ENCODE measurements around the gene HOMER2. TPM values are rescaled to one million over a fixed set of nuclear protein-coding genes. Genes with fewer than 3 reads are reported as not detected.

The HOMER2 gene
- total RNA-seq, 1 donor from 2014 or later: 18.7 TPM

DNA sequence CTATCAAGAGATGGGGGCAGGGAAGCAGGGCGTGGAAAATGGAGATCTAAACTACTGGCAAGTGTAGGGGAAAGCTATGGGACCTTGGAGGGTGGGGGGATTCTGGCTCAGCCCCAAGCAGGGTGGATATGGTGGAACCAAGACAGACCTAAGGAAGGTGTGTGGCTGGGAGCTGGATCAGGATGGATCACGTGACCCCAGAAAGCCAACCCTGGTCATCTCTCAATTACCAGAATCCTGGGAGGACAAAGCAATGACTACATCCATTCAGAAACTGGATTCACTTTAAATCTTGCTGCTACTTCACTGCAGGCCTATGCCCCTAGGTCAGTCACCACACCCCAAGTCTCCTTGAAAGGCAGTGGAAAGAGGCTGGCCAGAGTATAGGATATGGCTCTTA is 74.7 kb downstream of the HOMER2 start:
- Mint-ChIP-seq H3K4me3 (no peak overlapping the region), H3K36me3 (ENCODE audit: low read depth) (peaks cover 4% of the 10 kb centered on the region), H3K9me3 (no peaks in the 10 kb centered on the region), H3K4me1 (no peaks in the 10 kb centered on the region), H3K27ac (ENCODE audit: unreplicated experiment) (peak overlapping the region; percentile 20), H3K27me3 (ENCODE audit: low read depth) (no peaks in the 10 kb centered on the region)
- DNase-seq (ENCODE audit: low read depth, low spot score): no peak
- TF ChIP-seq, protein P1, sequence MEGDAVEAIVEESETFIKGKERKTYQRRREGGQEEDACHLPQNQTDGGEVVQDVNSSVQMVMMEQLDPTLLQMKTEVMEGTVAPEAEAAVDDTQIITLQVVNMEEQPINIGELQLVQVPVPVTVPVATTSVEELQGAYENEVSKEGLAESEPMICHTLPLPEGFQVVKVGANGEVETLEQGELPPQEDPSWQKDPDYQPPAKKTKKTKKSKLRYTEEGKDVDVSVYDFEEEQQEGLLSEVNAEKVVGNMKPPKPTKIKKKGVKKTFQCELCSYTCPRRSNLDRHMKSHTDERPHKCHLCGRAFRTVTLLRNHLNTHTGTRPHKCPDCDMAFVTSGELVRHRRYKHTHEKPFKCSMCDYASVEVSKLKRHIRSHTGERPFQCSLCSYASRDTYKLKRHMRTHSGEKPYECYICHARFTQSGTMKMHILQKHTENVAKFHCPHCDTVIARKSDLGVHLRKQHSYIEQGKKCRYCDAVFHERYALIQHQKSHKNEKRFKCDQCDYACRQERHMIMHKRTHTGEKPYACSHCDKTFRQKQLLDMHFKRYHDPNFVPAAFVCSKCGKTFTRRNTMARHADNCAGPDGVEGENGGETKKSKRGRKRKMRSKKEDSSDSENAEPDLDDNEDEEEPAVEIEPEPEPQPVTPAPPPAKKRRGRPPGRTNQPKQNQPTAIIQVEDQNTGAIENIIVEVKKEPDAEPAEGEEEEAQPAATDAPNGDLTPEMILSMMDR (conservative IDR thresholded peaks at IDR 0.05): no peak

DNA sequence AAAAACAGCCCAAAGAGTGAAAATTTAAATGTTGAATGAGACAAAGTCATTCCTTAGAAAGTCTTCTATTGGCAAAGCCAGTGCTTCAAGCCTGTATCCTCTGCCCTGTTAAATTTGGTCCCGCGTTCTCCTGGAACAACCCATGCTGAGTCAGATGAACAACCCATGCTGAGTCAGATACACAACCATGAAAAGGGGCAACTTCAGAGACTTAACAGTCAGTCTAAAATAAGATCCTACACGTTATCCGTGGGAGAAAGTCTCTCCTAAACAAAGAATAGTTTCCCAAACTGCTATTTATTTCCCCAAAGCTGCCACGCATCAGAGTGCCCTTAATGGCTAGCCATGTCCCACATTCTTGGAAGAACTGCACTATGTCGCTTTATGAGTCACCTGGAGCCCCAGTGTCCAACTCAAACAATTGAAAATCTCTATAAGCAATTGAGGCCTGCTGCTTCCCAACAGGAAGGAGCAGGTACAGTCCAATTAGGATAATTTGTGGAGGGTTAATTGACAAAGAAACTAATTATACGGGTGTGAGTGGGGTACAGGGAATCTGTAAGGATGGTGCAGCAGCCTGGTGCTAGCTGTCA is 77.0 kb downstream of the HOMER2 start:
- Mint-ChIP-seq H3K27ac (ENCODE audit: unreplicated experiment) (no peak overlapping the region), H3K4me3 (no peak overlapping the region), H3K36me3 (ENCODE audit: low read depth) (peaks cover 4% of the 10 kb centered on the region), H3K4me1 (no peaks in the 10 kb centered on the region), H3K9me3 (no peaks in the 10 kb centered on the region), H3K27me3 (ENCODE audit: low read depth) (no peaks in the 10 kb centered on the region)
- DNase-seq (ENCODE audit: low read depth, low spot score): no peak
- TF ChIP-seq, protein P1 (conservative IDR thresholded peaks at IDR 0.05): no peak

DNA sequence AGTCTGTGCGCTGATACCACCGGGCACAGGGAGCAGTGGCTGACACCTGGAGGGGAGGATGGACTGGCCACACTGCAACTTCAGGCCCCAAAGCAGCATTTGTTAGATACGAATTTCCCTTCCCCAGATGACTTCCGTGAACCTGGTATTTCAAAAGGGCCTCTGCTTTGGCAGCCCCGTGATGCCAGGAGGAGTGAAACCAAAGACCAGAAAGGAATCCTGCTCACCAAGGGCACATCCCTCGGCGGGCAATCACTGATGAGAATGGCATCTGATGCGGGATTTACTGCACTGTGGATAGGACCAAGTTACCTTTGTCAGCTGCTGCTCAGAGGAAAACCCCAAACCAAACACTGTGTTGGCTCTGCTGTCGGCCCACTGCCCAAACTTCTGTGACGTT is 77.6 kb downstream of the HOMER2 start:
- no peak for DNase-seq (ENCODE audit: low read depth, low spot score)
- Mint-ChIP-seq H3K27me3 (ENCODE audit: low read depth) (no peaks in the 10 kb centered on the region), H3K27ac (ENCODE audit: unreplicated experiment) (no peak overlapping the region), H3K4me1 (no peaks in the 10 kb centered on the region), H3K4me3 (no peak overlapping the region), H3K9me3 (no peaks in the 10 kb centered on the region), H3K36me3 (ENCODE audit: low read depth) (peaks cover 4% of the 10 kb centered on the region)
- TF ChIP-seq, protein P1 (conservative IDR thresholded peaks at IDR 0.05): no peak

DNA sequence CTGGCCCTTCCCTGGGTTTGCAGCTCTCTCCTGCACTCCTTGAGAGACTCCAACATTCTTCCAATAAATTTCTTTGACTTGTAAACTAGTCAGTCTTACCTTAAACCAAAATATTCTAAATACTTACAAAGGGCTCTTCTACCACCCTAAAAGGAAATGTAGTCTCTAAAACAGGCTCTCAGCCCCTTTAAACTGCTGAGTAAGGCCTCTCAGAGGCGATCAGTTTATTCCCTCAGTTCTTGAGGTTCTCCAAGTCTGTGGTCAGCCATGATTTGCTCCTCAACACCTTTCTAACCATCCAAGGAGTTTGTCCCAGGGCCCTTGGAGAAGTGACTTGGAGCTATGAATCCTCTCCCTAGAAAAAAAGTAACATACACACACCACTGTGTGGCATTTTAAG is 78.3 kb downstream of the HOMER2 start:
- no peaks in the 10 kb centered on the region for H3K27me3 Mint-ChIP-seq (ENCODE audit: low read depth)
- no peak for DNase-seq (ENCODE audit: low read depth, low spot score)
- TF ChIP-seq, protein P1 (conservative IDR thresholded peaks at IDR 0.05): no peak
- no peak overlapping the region for H3K27ac Mint-ChIP-seq (ENCODE audit: unreplicated experiment)
- H3K9me3 Mint-ChIP-seq: no peaks in the 10 kb centered on the region
- H3K4me1 Mint-ChIP-seq: no peaks in the 10 kb centered on the region
- H3K4me3 Mint-ChIP-seq: no peak overlapping the region
- peaks cover 4% of the 10 kb centered on the region for H3K36me3 Mint-ChIP-seq (ENCODE audit: low read depth)

DNA sequence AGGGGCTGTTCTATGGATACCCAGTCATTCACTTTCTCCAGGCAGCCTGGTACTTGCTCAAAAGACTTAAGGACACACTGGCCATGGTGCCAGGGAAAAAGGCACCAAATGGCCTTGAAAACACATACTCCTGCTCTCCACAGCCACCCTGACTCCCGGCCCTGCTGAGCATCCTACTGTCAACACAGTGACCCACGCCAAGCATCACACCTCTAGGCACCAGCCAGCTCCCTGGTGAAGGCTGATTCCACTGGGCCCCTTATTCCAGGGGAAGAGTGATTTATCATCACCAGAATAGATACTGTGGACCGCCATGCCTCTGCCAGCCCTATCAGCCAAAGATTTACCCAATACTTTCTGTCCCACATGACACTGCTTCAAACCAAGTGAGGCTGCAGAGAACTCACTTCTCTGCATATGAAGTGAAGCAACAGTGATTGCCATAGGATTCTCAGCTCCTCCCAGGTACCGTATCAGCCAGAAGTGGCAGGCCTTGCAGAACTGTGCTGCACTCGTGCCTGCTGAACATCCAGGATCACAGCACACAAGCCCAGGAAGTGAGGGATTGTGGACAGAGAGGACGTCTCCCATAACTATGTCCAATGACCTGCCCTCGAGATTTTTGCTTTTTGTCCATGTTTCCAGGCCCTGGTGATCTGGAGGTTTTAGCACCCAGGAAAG is 79.4 kb downstream of the HOMER2 start:
- no peaks in the 10 kb centered on the region for H3K27me3 Mint-ChIP-seq (ENCODE audit: low read depth)
- no peaks in the 10 kb centered on the region for H3K4me1 Mint-ChIP-seq
- H3K4me3 Mint-ChIP-seq: no peak overlapping the region
- H3K9me3 Mint-ChIP-seq: no peaks in the 10 kb centered on the region
- TF ChIP-seq, protein P1 (conservative IDR thresholded peaks at IDR 0.05): no peak
- peaks cover 4% of the 10 kb centered on the region for H3K36me3 Mint-ChIP-seq (ENCODE audit: low read depth)
- no peak for DNase-seq (ENCODE audit: low read depth, low spot score)
- H3K27ac Mint-ChIP-seq (ENCODE audit: unreplicated experiment): no peak overlapping the region
